CD14-positive monocyte (primary cell): ENCODE results near the gene FAM13A. TPM values are rescaled to one million over a fixed set of nuclear protein-coding genes. Genes with fewer than 3 reads are reported as not detected.

Source experiments
- DNase-seq, 3 donors: peaks; one replicate each; pipeline ENCODE4 v3.0.0-alpha.2; 2011 to 2022
- H2AFZ ChIP-seq: 2 replicates; pipeline ENCODE4 v1.6.0; 2012; ENCODE audit warnings: mild to moderate bottlenecking, low read depth, low read length, inconsistent platforms; ENCODE audit not compliant: insufficient read depth, poor library complexity, severe bottlenecking
- H3K27ac ChIP-seq, 2 donors: 1 replicate in 1 of 2; 2 replicates in 1 of 2; pipeline ENCODE4 v1.5.1; 2012 to 2013; ENCODE audit warnings: low read length in 2 of 2, control low read depth in 1 of 2, inconsistent platforms in 1 of 2, low read depth in 1 of 2, mild to moderate bottlenecking in 1 of 2
- H3K27me3 ChIP-seq, 2 donors: one replicate each; pipeline versions ENCODE4 v1.6.0 to v1.6.1; 2011 to 2013; ENCODE audit warnings: low read length in 2 of 2; ENCODE audit not compliant: control insufficient read depth in 2 of 2, insufficient read depth in 2 of 2
- H3K36me3 ChIP-seq, 2 donors: replicated peaks in 1 of 2; 1 replicate in 1 of 2; 2 replicates in 1 of 2; pipeline versions ENCODE4 v1.5.1 to v1.6.1; 2012 to 2013; ENCODE audit warnings: low read length in 2 of 2, control low read depth in 1 of 2, inconsistent platforms in 1 of 2, mild to moderate bottlenecking in 1 of 2; ENCODE audit not compliant: insufficient read depth in 2 of 2, control insufficient read depth in 1 of 2
- H3K4me1 ChIP-seq, 2 donors: 1 replicate in 1 of 2; 2 replicates in 1 of 2; pipeline versions ENCODE4 v1.5.1 to v1.6.1; 2012 to 2013; ENCODE audit warnings: low read length in 2 of 2, control low read depth in 1 of 2, inconsistent platforms in 1 of 2, mild to moderate bottlenecking in 1 of 2, moderate library complexity in 1 of 2; ENCODE audit not compliant: insufficient read depth in 2 of 2, control insufficient read depth in 1 of 2
- H3K4me2 ChIP-seq: replicated peaks from 2 replicates; pipeline ENCODE3; 2012; ENCODE audit warnings: low read length, moderate library complexity, mild to moderate bottlenecking; ENCODE audit not compliant: poor library complexity, severe bottlenecking; ENCODE audit errors: extremely low read depth
- H3K4me3 ChIP-seq, 3 experiments: fragments of 200-600 bp in 1 of 3; sonication (generic) in 1 of 3; replicated peaks in 1 of 3; 1 replicate in 2 of 3; 2 replicates in 1 of 3; pipeline ENCODE4 v1.5.1; 2011 to 2013; ENCODE audit warnings: low read length in 3 of 3, mild to moderate bottlenecking in 3 of 3, control low read depth in 2 of 3, low read depth in 2 of 3, inconsistent platforms in 1 of 3, moderate library complexity in 1 of 3
- H3K79me2 ChIP-seq: 2 replicates; pipeline ENCODE4 v1.6.0; 2012; ENCODE audit warnings: mild to moderate bottlenecking, control low read depth, inconsistent platforms, low read length, moderate library complexity; ENCODE audit not compliant: insufficient read depth
- H3K9ac ChIP-seq: 2 replicates; pipeline ENCODE4 v1.6.0; 2017; ENCODE audit warnings: low read length, mild to moderate bottlenecking; ENCODE audit not compliant: insufficient read depth, poor library complexity, severe bottlenecking
- H3K9me3 ChIP-seq, 2 donors: replicated peaks in 1 of 2; 1 replicate in 1 of 2; 2 replicates in 1 of 2; pipeline versions ENCODE4 v1.5.1 to v1.6.1; 2012 to 2013; ENCODE audit warnings: low read length in 2 of 2, control low read depth in 1 of 2; ENCODE audit not compliant: control insufficient read depth in 1 of 2, insufficient read depth in 1 of 2
- H4K20me1 ChIP-seq: 2 replicates; pipeline ENCODE4 v1.6.0; 2012; ENCODE audit warnings: mild to moderate bottlenecking, low read length, control low read depth, moderate library complexity; ENCODE audit not compliant: insufficient read depth
- H3K27ac Mint-ChIP-seq, 7 donors: one replicate each; pipeline ENCODE4 v1.8.0; 2020; ENCODE audit warnings: mild to moderate bottlenecking in 7 of 7, mixed read lengths in 7 of 7, moderate library complexity in 6 of 7, inconsistent platforms in 2 of 7
- H3K27me3 Mint-ChIP-seq, 3 donors: one replicate each; pipeline ENCODE4 v1.8.0; 2021 to 2022; ENCODE audit warnings: low read depth in 3 of 3, mild to moderate bottlenecking in 3 of 3, mixed read lengths in 3 of 3, moderate library complexity in 3 of 3, inconsistent platforms in 1 of 3
- H3K36me3 Mint-ChIP-seq, 2 donors: one replicate each; pipeline ENCODE4 v1.8.0; 2020; ENCODE audit warnings: mixed read lengths in 2 of 2, inconsistent platforms in 1 of 2, mild to moderate bottlenecking in 1 of 2
- H3K4me1 Mint-ChIP-seq: one replicate; pipeline ENCODE4 v1.8.0; 2020; ENCODE audit warnings: mild to moderate bottlenecking, mixed read lengths
- H3K4me3 Mint-ChIP-seq, 2 donors: one replicate each; pipeline ENCODE4 v1.8.0; 2020; ENCODE audit warnings: mild to moderate bottlenecking in 2 of 2, mixed read lengths in 2 of 2, moderate library complexity in 1 of 2
- H3K9me3 Mint-ChIP-seq, 7 donors: one replicate each; pipeline ENCODE4 v1.8.0; 2020 to 2022; ENCODE audit warnings: mixed read lengths in 7 of 7, mild to moderate bottlenecking in 6 of 7, moderate library complexity in 6 of 7, inconsistent platforms in 2 of 7
- WGBS: methylation state at CpG from one replicate; pipeline ENCODE4 v1.1.5; 2013; ENCODE audit warnings: missing lambda C conversion rate; ENCODE audit not compliant: insufficient coverage; 5-methylcytosine and 5-hydroxymethylcytosine counted together
- intact Hi-C, 2 donors: fragments of 100-400 bp; cut with micrococcal nuclease; formaldehyde crosslinking; loops; one replicate each; pipeline versions ENCODE4 v1.15.0 to v1.15.1; 2023
- polyA plus RNA-seq, 3 donors: library from polyadenylated mRNA; depleted of rRNA in 1 of 3; unstranded in 2 of 3; stranded (reverse) in 1 of 3; fragments of 300-500 nt in 2 of 3; fragments of >200 nt in 1 of 3; fragmentation: Illumina TruSeq in 2 of 3; gene quantifications; 1 replicate in 2 of 3; 2 replicates in 1 of 3; pipeline ENCODE4 v1.2.3, GENCODE V29; 2012 to 2021
- TF ChIP-seq, protein P1 (sequence below): fragments of 200-600 bp; IDR thresholded peaks from one replicate; pipeline ENCODE4 v1.8.0; 2022; ENCODE audit warnings: antibody characterized with exemption, mild to moderate bottlenecking

Gene FAM13A
- polyA plus RNA-seq, 3 donors: 5.3 to 20.0 (median 6.5) TPM

DNA sequence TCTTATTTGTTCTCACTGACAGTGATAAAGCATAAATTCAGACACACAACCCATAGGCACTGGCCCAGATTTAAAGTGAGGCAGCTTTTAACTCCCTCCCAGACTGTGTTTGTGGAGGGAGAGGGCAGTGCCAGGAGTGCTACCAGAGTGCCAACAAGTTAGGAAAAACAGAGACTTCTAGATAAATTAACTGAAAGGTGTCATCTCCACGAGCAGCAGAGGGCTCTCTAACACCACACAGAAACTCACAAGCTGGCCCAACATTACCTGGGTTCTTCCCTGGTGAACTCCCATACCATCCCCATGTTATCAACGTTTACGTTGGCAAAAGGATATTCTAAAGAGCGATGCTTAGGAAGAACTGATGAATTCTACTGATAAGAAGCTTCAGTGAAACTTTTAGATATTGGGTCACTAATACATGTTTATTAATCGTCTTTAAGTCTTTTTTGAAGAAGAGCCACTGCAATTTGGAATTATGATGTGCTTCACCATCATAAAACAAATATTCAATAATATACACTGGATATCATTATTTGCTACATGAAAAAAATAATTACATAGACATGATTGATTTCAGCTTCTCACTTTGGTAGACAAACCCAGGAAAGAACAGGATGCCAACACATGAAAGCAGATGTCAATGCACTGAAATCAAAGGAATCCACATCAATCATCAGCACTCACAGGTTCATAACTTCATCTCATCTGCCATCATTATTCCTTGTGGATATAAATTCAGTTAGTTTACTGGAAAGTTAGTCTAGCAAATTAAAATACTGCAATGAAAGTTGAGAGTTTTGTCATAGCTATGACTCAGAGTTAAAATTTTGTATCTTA, 238.1 kb downstream of the FAM13A start:
- no peak overlapping the region for H3K9ac ChIP-seq
- no peaks in the 10 kb centered on the region for H3K36me3 ChIP-seq
- no peak overlapping the region for H3K4me3 ChIP-seq
- H3K9me3 ChIP-seq: no peaks in the 10 kb centered on the region
- TF ChIP-seq, protein P1, sequence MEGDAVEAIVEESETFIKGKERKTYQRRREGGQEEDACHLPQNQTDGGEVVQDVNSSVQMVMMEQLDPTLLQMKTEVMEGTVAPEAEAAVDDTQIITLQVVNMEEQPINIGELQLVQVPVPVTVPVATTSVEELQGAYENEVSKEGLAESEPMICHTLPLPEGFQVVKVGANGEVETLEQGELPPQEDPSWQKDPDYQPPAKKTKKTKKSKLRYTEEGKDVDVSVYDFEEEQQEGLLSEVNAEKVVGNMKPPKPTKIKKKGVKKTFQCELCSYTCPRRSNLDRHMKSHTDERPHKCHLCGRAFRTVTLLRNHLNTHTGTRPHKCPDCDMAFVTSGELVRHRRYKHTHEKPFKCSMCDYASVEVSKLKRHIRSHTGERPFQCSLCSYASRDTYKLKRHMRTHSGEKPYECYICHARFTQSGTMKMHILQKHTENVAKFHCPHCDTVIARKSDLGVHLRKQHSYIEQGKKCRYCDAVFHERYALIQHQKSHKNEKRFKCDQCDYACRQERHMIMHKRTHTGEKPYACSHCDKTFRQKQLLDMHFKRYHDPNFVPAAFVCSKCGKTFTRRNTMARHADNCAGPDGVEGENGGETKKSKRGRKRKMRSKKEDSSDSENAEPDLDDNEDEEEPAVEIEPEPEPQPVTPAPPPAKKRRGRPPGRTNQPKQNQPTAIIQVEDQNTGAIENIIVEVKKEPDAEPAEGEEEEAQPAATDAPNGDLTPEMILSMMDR: peak; percentile 76
- peaks cover 55% of the 10 kb centered on the region for H4K20me1 ChIP-seq
- H3K4me1 ChIP-seq: peaks cover 35 to 65% of the 10 kb centered on the region in 2 donors
- peak; percentile 25 to 54 (median 49) for DNase-seq
- peak overlapping the region in 5 of 7 donors; percentile 8 to 73 (median 32) for H3K27ac Mint-ChIP-seq
- WGBS: no CpG with 5 or more reads among the region's 5 CpGs
- no peak overlapping the region for H2AFZ ChIP-seq
- peaks cover 0 to 2% (median 0%) of the 10 kb centered on the region in 3 donors for H3K27me3 Mint-ChIP-seq
- H3K9me3 Mint-ChIP-seq: no peaks in the 10 kb centered on the region
- H3K79me2 ChIP-seq: peaks cover 78% of the 10 kb centered on the region
- no peaks in the 10 kb centered on the region for H3K27me3 ChIP-seq
- peak overlapping the region in 1 of 2 donors; percentile 15 for H3K4me3 Mint-ChIP-seq
- intact Hi-C loops: loop anchor here (5.0 to 10.0 kb wide), 2 partner anchors 203 to 286 kb away; no protein-coding TSS in a partner anchor
- peak overlapping the region in 1 of 2 donors; percentile 6 for H3K27ac ChIP-seq
- H3K36me3 Mint-ChIP-seq: peaks cover 5% of the 10 kb centered on the region in 2 donors
- H3K4me2 ChIP-seq: peak overlapping the region; percentile 94
- peaks cover 54% of the 10 kb centered on the region for H3K4me1 Mint-ChIP-seq

DNA sequence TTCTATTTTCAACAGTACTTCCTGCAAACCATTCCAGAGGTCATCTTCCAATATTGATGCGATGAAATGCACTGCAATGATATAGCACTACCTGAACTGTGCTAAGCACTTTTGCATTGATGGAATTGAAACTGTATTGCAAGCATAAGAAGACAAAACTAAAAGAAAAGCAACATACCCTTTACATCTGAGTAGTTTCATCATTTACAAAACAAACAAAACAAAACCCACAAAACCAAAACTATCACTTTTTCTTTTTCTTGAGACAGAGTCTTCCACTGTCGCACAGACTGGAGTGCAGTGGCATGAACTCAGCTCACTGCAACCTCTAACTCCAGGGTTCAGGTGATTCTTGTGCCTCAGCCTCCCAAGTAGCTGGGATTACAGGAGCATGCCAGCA, 239.2 kb downstream of the FAM13A start:
- no peak for DNase-seq
- Histone ChIP-seq H3K9ac (no peak overlapping the region), H3K4me1 (peaks cover 35 to 56% of the 10 kb centered on the region in 2 donors), H2AFZ (no peak overlapping the region), H3K4me2 (no peak overlapping the region), H3K4me3 (no peak overlapping the region), H4K20me1 (peaks cover 66% of the 10 kb centered on the region), H3K27me3 (no peaks in the 10 kb centered on the region), H3K79me2 (peaks cover 85% of the 10 kb centered on the region), H3K36me3 (no peaks in the 10 kb centered on the region), H3K27ac (no peak overlapping the region), H3K9me3 (no peaks in the 10 kb centered on the region)
- Mint-ChIP-seq H3K27me3 (peaks cover 0 to 2% (median 0%) of the 10 kb centered on the region in 3 donors), H3K36me3 (peaks cover 7 to 8% of the 10 kb centered on the region in 2 donors), H3K9me3 (no peaks in the 10 kb centered on the region), H3K4me3 (no peak overlapping the region), H3K4me1 (peaks cover 50% of the 10 kb centered on the region), H3K27ac (peak overlapping the region in 1 of 7 donors; percentile 75)
- 38% methylated on average over 1 of the region's 2 CpGs for WGBS
- TF ChIP-seq, protein P1: no peak
- intact Hi-C loops: loop anchor here (5.0 to 10.0 kb wide), 2 partner anchors 205 to 287 kb away; no protein-coding TSS in a partner anchor
